SK-N-SH treated with all-trans-retinoic acid at 6 μM for 48 hours (cell line): Measurements from ENCODE around the gene ACVR1B.

ENCODE experiments used
- TF ChIP-seq, protein P1 (sequence below): fragments of 250-450 bp; sonication (Bioruptor Pico); IDR thresholded peaks from 2 replicates; pipeline ENCODE4 v1.8.0; 2021; ENCODE audit warnings: low read depth, mild to moderate bottlenecking, moderate library complexity, borderline replicate concordance
- TF ChIP-seq, protein P2 (sequence below): fragments of 250-450 bp; sonication (Bioruptor Pico); IDR thresholded peaks from 2 replicates; pipeline ENCODE4 v1.5.1; 2020; ENCODE audit warnings: low read depth, mild to moderate bottlenecking, moderate library complexity

DNA sequence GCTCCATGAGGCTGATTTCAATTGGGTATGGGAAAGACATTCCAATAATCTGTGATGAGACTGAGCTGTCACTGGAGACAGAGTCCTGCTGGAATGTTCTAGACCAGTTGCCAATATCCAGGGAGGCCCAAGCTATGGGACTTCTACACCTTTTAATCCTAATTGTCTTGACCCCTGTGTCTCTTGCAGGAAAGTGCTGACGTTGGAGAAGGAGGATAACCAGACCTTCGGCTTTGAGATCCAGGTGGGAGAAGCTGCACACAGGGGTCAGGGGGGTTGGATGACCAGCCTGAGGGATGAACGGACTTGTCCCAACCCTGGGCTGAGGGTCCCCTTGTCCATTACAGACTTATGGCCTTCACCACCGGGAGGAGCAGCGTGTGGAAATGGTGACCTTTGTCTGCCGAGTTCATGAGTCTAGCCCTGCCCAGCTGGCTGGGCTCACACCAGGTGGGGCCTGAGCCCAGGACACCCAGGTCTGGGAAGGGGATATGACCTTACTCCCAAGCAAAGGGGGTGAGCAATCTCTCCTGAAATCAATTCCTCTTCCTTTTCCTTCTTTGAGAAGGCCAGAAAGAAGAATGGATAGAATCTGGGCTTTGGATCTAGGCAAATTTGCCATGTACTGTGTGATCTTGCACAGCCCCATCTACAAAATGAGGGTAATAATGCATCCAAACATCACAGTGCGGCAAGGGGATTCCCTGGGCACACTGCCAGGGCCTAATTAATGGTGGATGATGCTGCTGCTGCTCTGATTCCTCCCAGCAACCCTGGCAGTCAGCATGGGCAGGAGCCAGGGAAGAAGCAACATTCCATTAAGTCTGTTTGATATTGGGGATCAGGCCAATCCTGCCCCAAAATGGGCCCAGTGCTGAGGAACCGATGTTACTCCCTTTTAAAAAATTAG lies 59.4 kb downstream of the ACVR1B start:
- TF ChIP-seq, protein P1, sequence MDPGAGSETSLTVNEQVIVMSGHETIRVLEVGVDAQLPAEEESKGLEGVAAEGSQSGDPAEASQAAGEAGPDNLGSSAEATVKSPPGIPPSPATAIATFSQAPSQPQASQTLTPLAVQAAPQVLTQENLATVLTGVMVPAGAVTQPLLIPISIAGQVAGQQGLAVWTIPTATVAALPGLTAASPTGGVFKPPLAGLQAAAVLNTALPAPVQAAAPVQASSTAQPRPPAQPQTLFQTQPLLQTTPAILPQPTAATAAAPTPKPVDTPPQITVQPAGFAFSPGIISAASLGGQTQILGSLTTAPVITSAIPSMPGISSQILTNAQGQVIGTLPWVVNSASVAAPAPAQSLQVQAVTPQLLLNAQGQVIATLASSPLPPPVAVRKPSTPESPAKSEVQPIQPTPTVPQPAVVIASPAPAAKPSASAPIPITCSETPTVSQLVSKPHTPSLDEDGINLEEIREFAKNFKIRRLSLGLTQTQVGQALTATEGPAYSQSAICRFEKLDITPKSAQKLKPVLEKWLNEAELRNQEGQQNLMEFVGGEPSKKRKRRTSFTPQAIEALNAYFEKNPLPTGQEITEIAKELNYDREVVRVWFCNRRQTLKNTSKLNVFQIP (CRISPR knock-in tag) = no peak
- TF ChIP-seq, protein P2, sequence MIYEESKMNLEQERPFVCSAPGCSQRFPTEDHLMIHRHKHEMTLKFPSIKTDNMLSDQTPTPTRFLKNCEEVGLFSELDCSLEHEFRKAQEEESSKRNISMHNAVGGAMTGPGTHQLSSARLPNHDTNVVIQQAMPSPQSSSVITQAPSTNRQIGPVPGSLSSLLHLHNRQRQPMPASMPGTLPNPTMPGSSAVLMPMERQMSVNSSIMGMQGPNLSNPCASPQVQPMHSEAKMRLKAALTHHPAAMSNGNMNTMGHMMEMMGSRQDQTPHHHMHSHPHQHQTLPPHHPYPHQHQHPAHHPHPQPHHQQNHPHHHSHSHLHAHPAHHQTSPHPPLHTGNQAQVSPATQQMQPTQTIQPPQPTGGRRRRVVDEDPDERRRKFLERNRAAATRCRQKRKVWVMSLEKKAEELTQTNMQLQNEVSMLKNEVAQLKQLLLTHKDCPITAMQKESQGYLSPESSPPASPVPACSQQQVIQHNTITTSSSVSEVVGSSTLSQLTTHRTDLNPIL (CRISPR knock-in tag) = no peak
